Loucy (cell line): ENCODE data around the gene BHLHE40.

Source experiments
- H2AFZ ChIP-seq: fragments of 200-600 bp; sonication (generic); 2 replicates; pipeline ENCODE4 v1.6.0; 2016; ENCODE audit warnings: antibody characterized with exemption, mild to moderate bottlenecking, low read length, moderate library complexity
- H3F3A ChIP-seq: fragments of 200-600 bp; 2 replicates; pipeline ENCODE4 v1.6.0; 2016; ENCODE audit warnings: antibody characterized with exemption, low read depth, mild to moderate bottlenecking
- H3K27me3 ChIP-seq: fragments of 200-600 bp; sonication (generic); 2 replicates; pipeline ENCODE4 v1.6.1; 2014; ENCODE audit warnings: low read length, mild to moderate bottlenecking; ENCODE audit not compliant: insufficient read depth, poor library complexity, severe bottlenecking
- H3K36me3 ChIP-seq: fragments of 200-600 bp; sonication (generic); 2 replicates; pipeline ENCODE4 v1.6.1; 2016; ENCODE audit warnings: low read length; ENCODE audit not compliant: insufficient read depth
- H3K4me1 ChIP-seq: fragments of 200-600 bp; sonication (generic); 2 replicates; pipeline ENCODE4 v1.5.1; 2014; ENCODE audit warnings: low read length, mild to moderate bottlenecking; ENCODE audit not compliant: insufficient read depth, poor library complexity, severe bottlenecking
- H3K4me2 ChIP-seq: fragments of 200-600 bp; sonication (generic); 2 replicates; pipeline ENCODE4 v1.6.0; 2014; ENCODE audit warnings: antibody characterized with exemption, low read length, low read depth, mild to moderate bottlenecking; ENCODE audit not compliant: poor library complexity, severe bottlenecking
- H3K4me3 ChIP-seq: fragments of 200-600 bp; sonication (generic); 2 replicates; pipeline ENCODE4 v1.5.1; 2014; ENCODE audit warnings: low read length, mild to moderate bottlenecking, mixed read lengths; ENCODE audit not compliant: poor library complexity, severe bottlenecking
- H3K79me2 ChIP-seq: fragments of 200-600 bp; sonication (generic); 2 replicates; pipeline ENCODE4 v1.6.1; 2014; ENCODE audit warnings: low read length; ENCODE audit not compliant: insufficient read depth
- H3K9ac ChIP-seq: fragments of 200-600 bp; sonication (generic); 2 replicates; pipeline ENCODE4 v1.6.0; 2014; ENCODE audit warnings: mild to moderate bottlenecking, low read depth, low read length, moderate library complexity; ENCODE audit not compliant: poor library complexity, severe bottlenecking
- H3K9me2 ChIP-seq: fragments of 200-600 bp; sonication (generic); replicated peaks from 2 replicates; pipeline ENCODE4 v1.6.1; 2016; ENCODE audit warnings: low read depth, low read length, mixed read lengths
- H3K9me3 ChIP-seq: fragments of 200-600 bp; sonication (generic); 2 replicates; pipeline ENCODE4 v1.6.1; 2014; ENCODE audit warnings: mild to moderate bottlenecking, antibody characterized with exemption, low read length, low read depth; ENCODE audit not compliant: insufficient read depth
- H4K20me1 ChIP-seq: fragments of 200-600 bp; sonication (generic); 2 replicates; pipeline ENCODE4 v1.6.0; 2014; ENCODE audit warnings: antibody characterized with exemption, low read length, mild to moderate bottlenecking; ENCODE audit not compliant: insufficient read depth, poor library complexity, severe bottlenecking
- CTCF ChIP-seq: fragments of 200-600 bp; sonication (generic); conservative IDR thresholded peaks from 2 replicates; pipeline ENCODE4 v1.5.1; 2014; ENCODE audit warnings: mild to moderate bottlenecking, antibody characterized with exemption, low read length
- EZH2phosphoT487 ChIP-seq: fragments of 200-600 bp; IDR thresholded peaks from 2 replicates; pipeline ENCODE4 v1.6.1; 2018; ENCODE audit warnings: antibody characterized with exemption, mild to moderate bottlenecking, moderate library complexity, borderline replicate concordance

BHLHE40 gene

GRCh38 chr3:5022966-5023776 is 43.9 kb downstream of the BHLHE40 start:
- no peak overlapping the region for H2AFZ ChIP-seq
- H3K79me2 ChIP-seq = no peaks in the 10 kb centered on the region
- H3K4me2 ChIP-seq = no peak overlapping the region
- H3K27me3 ChIP-seq = no peaks in the 10 kb centered on the region
- no peaks in the 10 kb centered on the region for H3K9me2 ChIP-seq
- peaks cover 16% of the 10 kb centered on the region for H3K4me1 ChIP-seq
- TF ChIP-seq CTCF (no peak), EZH2phosphoT487 (no peak)
- H3F3A ChIP-seq = no peaks in the 10 kb centered on the region
- H3K9ac ChIP-seq = no peak overlapping the region
- H3K36me3 ChIP-seq = no peaks in the 10 kb centered on the region
- H4K20me1 ChIP-seq = no peaks in the 10 kb centered on the region
- no peak overlapping the region for H3K4me3 ChIP-seq
- H3K9me3 ChIP-seq = no peaks in the 10 kb centered on the region

GRCh38 chr3:5023777-5024346 is 44.6 kb downstream of the BHLHE40 start:
- no peak overlapping the region for H3K4me3 ChIP-seq
- peaks cover 13% of the 10 kb centered on the region for H3K4me1 ChIP-seq

GRCh38 chr3:5026046-5026362 is 46.8 kb downstream of the BHLHE40 start:
- Histone ChIP-seq H3F3A (no peaks in the 10 kb centered on the region), H3K9me3 (no peaks in the 10 kb centered on the region), H3K9me2 (no peaks in the 10 kb centered on the region), H3K4me2 (no peak overlapping the region), H4K20me1 (no peaks in the 10 kb centered on the region), H3K9ac (no peak overlapping the region), H2AFZ (no peak overlapping the region), H3K4me3 (no peak overlapping the region), H3K36me3 (no peaks in the 10 kb centered on the region), H3K4me1 (no peaks in the 10 kb centered on the region), H3K27me3 (no peaks in the 10 kb centered on the region), H3K79me2 (no peaks in the 10 kb centered on the region)
- TF ChIP-seq EZH2phosphoT487 (no peak), CTCF (no peak)

More at GRCh38 chr3:5023777-5024346, 44.6 kb downstream of the BHLHE40 start:
- Histone ChIP-seq H3K9me2 (no peaks in the 10 kb centered on the region), H3K36me3 (no peaks in the 10 kb centered on the region), H3K79me2 (no peaks in the 10 kb centered on the region), H3K9ac (no peak overlapping the region), H3K9me3 (no peaks in the 10 kb centered on the region), H3K4me2 (no peak overlapping the region), H3F3A (no peaks in the 10 kb centered on the region), H4K20me1 (no peaks in the 10 kb centered on the region), H2AFZ (no peak overlapping the region), H3K27me3 (no peaks in the 10 kb centered on the region)
- TF ChIP-seq EZH2phosphoT487 (no peak), CTCF (no peak)
